K562 (cell line): Measurements from ENCODE around the gene DCT. TPM values are rescaled to one million over a fixed set of nuclear protein-coding genes. Genes with fewer than 3 reads are reported as not detected.

Source experiments
- ATAC-seq: fragments of 200-7000 bp; cut with Tn5 transposase; 3 replicates; pipeline ENCODE4 v1.9.1; 2020; ENCODE audit warnings: moderate library complexity
- BruUV-seq: library from RNA; stranded (reverse); fragments of 400-500 nt; replicated peaks from 2 replicates; lab custom pipeline; 2021; lab: Mats Ljungman, UMichigan
- CTCF ChIA-PET: fragments of 300-600 bp; formaldehyde crosslinking; extraction: SDS; loops from one replicate; lab custom pipeline; 2021; ENCODE audit warnings: low intra/inter-chr PET ratio; lab: Yijun Ruan, JAX
- POLR2A ChIA-PET: fragments of 300-600, 350-650 bp; sonication (Branson Sonifier 250); formaldehyde crosslinking; extraction: SDS; loops from one replicate; lab custom pipeline; 2021; ENCODE audit warnings: antibody characterized with exemption, inconsistent platforms; lab: Yijun Ruan, JAX
- DNase-seq, 4 experiments: peaks; one replicate each; pipeline versions ENCODE4 v3.0.0 to v3.0.0-alpha.2; 2011 to 2018; ENCODE audit warnings: low spot score in 3 of 4, mixed read lengths in 3 of 4; ENCODE audit errors: extremely low read depth in 1 of 4
- FAIRE-seq: peaks from 2 replicates; lab custom pipeline; 2011; peaks lifted over from hg19 to GRCh38; lab: Jason Lieb, UNC
- H2AFZ ChIP-seq: 2 replicates; pipeline ENCODE4 v1.6.0; 2011; ENCODE audit warnings: low read depth, low read length, control low read depth, inconsistent platforms
- H3K27ac ChIP-seq: fragments of 200-600 bp; 3 replicates; pipeline ENCODE4 v1.8.0; 2011; ENCODE audit warnings: low read depth, mild to moderate bottlenecking, control low read depth, inconsistent platforms, low read length, moderate library complexity, mixed read lengths; ENCODE audit errors: extremely low read depth
- H3K27me3 ChIP-seq, 2 experiments: fragments of 300-600 bp in 1 of 2; 2 replicates in 1 of 2; 3 replicates in 1 of 2; pipeline versions ENCODE4 v1.6.0 to v1.8.0; 2011; ENCODE audit warnings: inconsistent platforms in 2 of 2, low read length in 2 of 2, mild to moderate bottlenecking in 1 of 2, mixed read lengths in 1 of 2, moderate library complexity in 1 of 2; ENCODE audit not compliant: control insufficient read depth in 2 of 2, insufficient read depth in 2 of 2
- H3K36me3 ChIP-seq: fragments of 300-600 bp; 3 replicates; pipeline ENCODE4 v1.8.0; 2011; ENCODE audit warnings: mild to moderate bottlenecking, low read length, inconsistent platforms; ENCODE audit not compliant: control insufficient read depth, insufficient read depth
- H3K4me1 ChIP-seq, 2 experiments: fragments of 200-600 bp in 1 of 2; replicated peaks in 1 of 2; 2 replicates in 1 of 2; 3 replicates in 1 of 2; pipeline versions ENCODE4 v1.5.1 to v1.8.0; 2011; ENCODE audit warnings: inconsistent platforms in 2 of 2, low read length in 2 of 2, mild to moderate bottlenecking in 1 of 2, mixed read lengths in 1 of 2, moderate library complexity in 1 of 2; ENCODE audit not compliant: control insufficient read depth in 2 of 2, insufficient read depth in 2 of 2
- H3K4me2 ChIP-seq: 2 replicates; pipeline ENCODE4 v1.6.1; 2011; ENCODE audit warnings: low read length, control low read depth, inconsistent platforms, mixed read lengths; ENCODE audit not compliant: insufficient read depth
- H3K4me3 ChIP-seq: fragments of 200-600 bp; sonication (generic), shearing (Covaris generic); 2 replicates; pipeline ENCODE4 v1.5.1; 2016; ENCODE audit warnings: control low read depth, inconsistent platforms
- H3K79me2 ChIP-seq: fragments of 200-600 bp; 3 replicates; pipeline ENCODE4 v1.8.0; 2011; ENCODE audit warnings: low read length, inconsistent platforms; ENCODE audit not compliant: control insufficient read depth, insufficient read depth
- H3K9ac ChIP-seq, 2 experiments: 2 replicates each; pipeline versions ENCODE4 v1.6.0 to v1.6.1; 2011; ENCODE audit warnings: low read depth in 2 of 2, low read length in 2 of 2, control low read depth in 1 of 2, inconsistent platforms in 1 of 2, mild to moderate bottlenecking in 1 of 2, mixed read lengths in 1 of 2; ENCODE audit not compliant: insufficient read depth in 1 of 2
- H3K9me1 ChIP-seq: one replicate; pipeline ENCODE4 v1.6.0; 2011; ENCODE audit warnings: inconsistent platforms, mild to moderate bottlenecking, low read length, moderate library complexity; ENCODE audit not compliant: control insufficient read depth, insufficient read depth
- H3K9me3 ChIP-seq: replicated peaks from 2 replicates; pipeline ENCODE4 v1.5.1; 2011; ENCODE audit warnings: low read depth, low read length, inconsistent platforms; ENCODE audit not compliant: control insufficient read depth, insufficient read depth
- H4K20me1 ChIP-seq: replicated peaks from 2 replicates; pipeline ENCODE4 v1.6.1; 2011; ENCODE audit warnings: low read length, inconsistent platforms, mixed read lengths; ENCODE audit not compliant: control insufficient read depth, insufficient read depth
- ARNT ChIP-seq, 2 experiments: fragments of 450-650 bp; IDR thresholded peaks; 2 replicates each; pipeline ENCODE4 v1.6.1; 2016; ENCODE audit warnings: mild to moderate bottlenecking in 1 of 2
- CBX1 ChIP-seq: sonication (generic); IDR thresholded peaks from 2 replicates; pipeline ENCODE4 v1.6.1; 2016; ENCODE audit warnings: antibody characterized with exemption, low read depth, mild to moderate bottlenecking
- GATAD2B ChIP-seq: fragments of 450-650 bp; IDR thresholded peaks from 2 replicates; pipeline ENCODE4 v1.6.1; 2017; ENCODE audit warnings: mild to moderate bottlenecking, borderline replicate concordance
- HMG20B ChIP-seq: fragments of 250-450 bp; sonication (Bioruptor Pico); IDR thresholded peaks from 2 replicates; pipeline ENCODE4 v1.5.0; 2021; ENCODE audit warnings: mild to moderate bottlenecking
- PCBP2 ChIP-seq: fragments of 200-400 bp; formaldehyde crosslinking; IDR thresholded peaks from 2 replicates; pipeline ENCODE4 v1.6.1; 2018; ENCODE audit warnings: low read length, low read depth, mild to moderate bottlenecking, moderate library complexity; ENCODE audit not compliant: poor library complexity, severe bottlenecking
- POU5F1 ChIP-seq: fragments of 150-350 bp; IDR thresholded peaks from 2 replicates; pipeline ENCODE4 v1.6.1; 2014; ENCODE audit warnings: borderline replicate concordance, low read length, low read depth, mild to moderate bottlenecking; ENCODE audit not compliant: partially characterized antibody
- SNRNP70 ChIP-seq: fragments of 200-400 bp; formaldehyde crosslinking; optimal IDR thresholded peaks from 2 replicates; pipeline ENCODE3; 2017; ENCODE audit warnings: low read depth, low read length
- XRCC3 ChIP-seq: fragments of 450-650 bp; IDR thresholded peaks from 2 replicates; pipeline ENCODE4 v1.6.1; 2017; ENCODE audit warnings: mild to moderate bottlenecking, moderate library complexity
- WGBS: fragments of 100-300 bp; shearing (Covaris generic); methylation state at CpG from one replicate; pipeline ENCODE4 v1.1.6; 2016; ENCODE audit warnings: low coverage, mixed read lengths; ENCODE audit not compliant: insufficient coverage; ENCODE audit errors: missing lambda C conversion rate; 5-methylcytosine and 5-hydroxymethylcytosine counted together
- in situ Hi-C: fragments of 300-500 bp; cut with MboI; formaldehyde crosslinking; loops from 4 replicates; pipeline ENCODE4 v1.15.0; 2018; ENCODE audit warnings: inconsistent platforms, mixed read lengths
- intact Hi-C: fragments of 100-400 bp; cut with micrococcal nuclease; formaldehyde crosslinking; loops from 2 replicates; pipeline ENCODE4 v1.14.2; 2022
- polyA plus RNA-seq, 8 experiments: library from polyadenylated mRNA; depleted of rRNA in 4 of 8; stranded (reverse) in 5 of 8; unstranded in 3 of 8; fragments of >200 nt; fragmentation: Nextera tagmentation in 2 of 8; fragmentation: Illumina TruSeq in 1 of 8; extraction: Ambion mirVana in 2 of 8; extraction: Trizol in 1 of 8; gene quantifications; 2 replicates each; pipeline versions ENCODE4 v1.2.1 to v1.2.3, GENCODE V29; 2011 to 2014; ENCODE audit warnings: inconsistent platforms in 1 of 8, missing spikeins in 1 of 8
- total RNA-seq, 7 experiments: library from RNA; depleted of rRNA in 6 of 7; stranded (reverse); fragments of >200 nt in 6 of 7; fragmentation: Illumina TruSeq in 2 of 7; extraction: Trizol in 2 of 7; gene quantifications; 2 replicates each; pipeline versions ENCODE4 v1.2.1 to v1.2.3, GENCODE V29; 2011 to 2021; ENCODE audit warnings: low replicate concordance in 1 of 7
- TF ChIP-seq, protein P1 (sequence below): fragments of 450-650 bp; formaldehyde crosslinking; IDR thresholded peaks from 2 replicates; pipeline ENCODE4 v1.4.0; 2020; ENCODE audit warnings: mild to moderate bottlenecking, mixed read lengths
- TF ChIP-seq, protein P2 (sequence below): fragments of 250-450 bp; sonication (Bioruptor Pico); IDR thresholded peaks from 2 replicates; pipeline ENCODE4 v1.4.0; 2020; ENCODE audit warnings: borderline replicate concordance
- TF ChIP-seq, protein P3 (sequence below): conservative IDR thresholded peaks from 2 replicates; pipeline ENCODE4 v1.6.1; 2011; ENCODE audit warnings: low read depth, mild to moderate bottlenecking, low read length; ENCODE audit not compliant: control insufficient read depth

Gene DCT
- total and polyA plus RNA-seq, 9 of the 15 experiments (the other 6 are each of a cell fraction or from before 2014, with no cell fraction given): 0.11 to 0.83 (median 0.57) TPM

DNA sequence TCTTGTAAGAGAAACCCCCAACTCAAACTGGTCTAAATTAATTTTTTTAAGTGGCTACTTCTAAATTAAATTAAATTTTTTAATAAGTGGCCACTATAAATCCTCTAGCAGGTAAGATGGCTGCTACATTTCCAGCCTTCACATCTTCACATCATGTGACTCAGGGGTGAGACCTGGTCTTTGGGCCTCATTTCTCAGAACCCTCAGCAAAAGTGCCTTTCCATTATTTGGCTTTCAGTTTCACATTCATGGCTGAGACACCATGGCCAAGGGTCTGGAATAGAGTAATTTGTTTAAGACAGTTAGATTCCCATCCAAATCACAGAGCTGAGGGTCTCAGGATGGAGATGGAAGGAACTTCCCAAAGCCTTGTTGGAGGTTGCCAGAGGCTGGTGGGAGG lies 47.5 kb downstream of the DCT start:
- Histone ChIP-seq H4K20me1 (no peaks in the 10 kb centered on the region), H3K9ac (no peak overlapping the region), H3K4me1 (peaks cover 0 to 6% of the 10 kb centered on the region in 2 experiments; a peak in 4 of 5 replicates), H3K27me3 (no peaks in the 10 kb centered on the region), H3K36me3 (no peaks in the 10 kb centered on the region), H3K4me3 (no peak overlapping the region), H3K79me2 (no peaks in the 10 kb centered on the region), H3K27ac (no peak overlapping the region), H3K9me3 (no peaks in the 10 kb centered on the region), H3K4me2 (no peak overlapping the region), H2AFZ (no peak overlapping the region), H3K9me1 (no peaks in the 10 kb centered on the region)
- no peak for ATAC-seq
- no TSS peak for BruUV-seq
- intact Hi-C loops: loop anchor here (10.0 kb wide), 2 partner anchors 523 to 973 kb away; no protein-coding TSS in a partner anchor
- FAIRE-seq: no peak
- no peak for TF ChIP-seq CBX1
- TF ChIP-seq, protein P1, sequence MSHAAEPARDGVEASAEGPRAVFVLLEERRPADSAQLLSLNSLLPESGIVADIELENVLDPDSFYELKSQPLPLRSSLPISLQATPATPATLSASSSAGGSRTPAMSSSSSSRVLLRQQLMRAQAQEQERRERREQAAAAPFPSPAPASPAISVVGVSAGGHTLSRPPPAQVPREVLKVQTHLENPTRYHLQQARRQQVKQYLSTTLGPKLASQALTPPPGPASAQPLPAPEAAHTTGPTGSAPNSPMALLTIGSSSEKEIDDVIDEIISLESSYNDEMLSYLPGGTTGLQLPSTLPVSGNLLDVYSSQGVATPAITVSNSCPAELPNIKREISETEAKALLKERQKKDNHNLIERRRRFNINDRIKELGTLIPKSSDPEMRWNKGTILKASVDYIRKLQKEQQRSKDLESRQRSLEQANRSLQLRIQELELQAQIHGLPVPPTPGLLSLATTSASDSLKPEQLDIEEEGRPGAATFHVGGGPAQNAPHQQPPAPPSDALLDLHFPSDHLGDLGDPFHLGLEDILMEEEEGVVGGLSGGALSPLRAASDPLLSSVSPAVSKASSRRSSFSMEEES (CRISPR knock-in tag): peak; percentile 31; the same call in 1 of the 2 replicates
- TF ChIP-seq ARNT (IDR thresholded peaks at IDR 0.05): no peak
- in situ Hi-C loops: no loop called here
- CTCF ChIA-PET: no interaction called here
- DNase-seq: no peak
- POLR2A ChIA-PET: interaction anchor here (2.5 kb wide), 1 partner anchor 9 kb away, joined by 9 read pairs; no protein-coding TSS in a partner anchor

DNA sequence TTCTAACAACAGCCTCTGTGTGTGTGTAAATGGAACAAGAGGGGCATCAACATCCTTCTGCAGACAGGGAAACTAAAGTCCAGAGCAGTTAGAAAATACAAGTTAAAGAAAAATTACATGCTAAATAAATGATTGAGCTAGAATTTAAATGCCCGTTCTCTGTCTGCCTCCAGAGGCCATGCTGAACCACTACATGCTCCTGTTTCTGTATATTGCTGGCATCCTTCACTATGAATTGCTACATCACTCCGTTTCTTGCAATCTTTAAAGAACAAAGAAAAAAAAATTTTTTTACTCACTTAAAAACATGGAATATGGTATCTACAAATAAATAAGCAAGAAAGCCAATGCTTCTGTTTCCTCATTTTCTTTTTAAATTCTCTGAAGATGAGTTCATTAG lies 47.9 kb downstream of the DCT start:
- H3K27ac ChIP-seq: no peak overlapping the region
- peaks cover 0 to 6% of the 10 kb centered on the region in 2 experiments; a peak in 4 of 5 replicates for H3K4me1 ChIP-seq
- no peaks in the 10 kb centered on the region for H3K36me3 ChIP-seq
- ATAC-seq (no peak), FAIRE-seq (no peak), DNase-seq (no peak)
- no peaks in the 10 kb centered on the region for H4K20me1 ChIP-seq
- H3K9me1 ChIP-seq: no peaks in the 10 kb centered on the region
- no peaks in the 10 kb centered on the region for H3K79me2 ChIP-seq
- no peaks in the 10 kb centered on the region for H3K27me3 ChIP-seq
- H3K4me3 ChIP-seq: no peak overlapping the region
- CTCF ChIA-PET: no interaction called here
- H3K9me3 ChIP-seq: no peaks in the 10 kb centered on the region
- in situ Hi-C loops: no loop called here
- 19% methylated on average over 2 of the region's 2 CpGs for WGBS
- no peak overlapping the region for H2AFZ ChIP-seq
- BruUV-seq: no TSS peak
- H3K9ac ChIP-seq: no peak overlapping the region
- POLR2A ChIA-PET: interaction anchor here (2.5 kb wide), 1 partner anchor 9 kb away, joined by 9 read pairs; no protein-coding TSS in a partner anchor
- H3K4me2 ChIP-seq: no peak overlapping the region
- intact Hi-C loops: loop anchor here (10.0 kb wide), 2 partner anchors 523 to 973 kb away; no protein-coding TSS in a partner anchor
- no peak for TF ChIP-seq PCBP2
- TF ChIP-seq, protein P2, sequence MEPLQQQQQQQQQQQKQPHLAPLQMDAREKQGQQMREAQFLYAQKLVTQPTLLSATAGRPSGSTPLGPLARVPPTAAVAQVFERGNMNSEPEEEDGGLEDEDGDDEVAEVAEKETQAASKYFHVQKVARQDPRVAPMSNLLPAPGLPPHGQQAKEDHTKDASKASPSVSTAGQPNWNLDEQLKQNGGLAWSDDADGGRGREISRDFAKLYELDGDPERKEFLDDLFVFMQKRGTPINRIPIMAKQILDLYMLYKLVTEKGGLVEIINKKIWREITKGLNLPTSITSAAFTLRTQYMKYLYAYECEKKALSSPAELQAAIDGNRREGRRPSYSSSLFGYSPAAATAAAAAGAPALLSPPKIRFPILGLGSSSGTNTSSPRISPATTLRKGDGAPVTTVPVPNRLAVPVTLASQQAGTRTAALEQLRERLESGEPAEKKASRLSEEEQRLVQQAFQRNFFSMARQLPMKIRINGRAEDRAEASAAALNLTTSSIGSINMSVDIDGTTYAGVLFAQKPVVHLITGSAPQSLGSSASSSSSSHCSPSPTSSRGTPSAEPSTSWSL (CRISPR knock-in tag): no peak
- TF ChIP-seq GATAD2B: no peak
- no peak for TF ChIP-seq SNRNP70
- TF ChIP-seq HMG20B: no peak
- no peak for TF ChIP-seq XRCC3
- no peak for TF ChIP-seq POU5F1
- TF ChIP-seq, protein P3, sequence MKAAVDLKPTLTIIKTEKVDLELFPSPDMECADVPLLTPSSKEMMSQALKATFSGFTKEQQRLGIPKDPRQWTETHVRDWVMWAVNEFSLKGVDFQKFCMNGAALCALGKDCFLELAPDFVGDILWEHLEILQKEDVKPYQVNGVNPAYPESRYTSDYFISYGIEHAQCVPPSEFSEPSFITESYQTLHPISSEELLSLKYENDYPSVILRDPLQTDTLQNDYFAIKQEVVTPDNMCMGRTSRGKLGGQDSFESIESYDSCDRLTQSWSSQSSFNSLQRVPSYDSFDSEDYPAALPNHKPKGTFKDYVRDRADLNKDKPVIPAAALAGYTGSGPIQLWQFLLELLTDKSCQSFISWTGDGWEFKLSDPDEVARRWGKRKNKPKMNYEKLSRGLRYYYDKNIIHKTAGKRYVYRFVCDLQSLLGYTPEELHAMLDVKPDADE: no peak
